OCI-LY3 (cell line): ENCODE results near the gene PPFIA2.

Source experiments
- H2AFZ ChIP-seq: fragments of 200-600, 300-600 bp; shearing (Covaris generic); 2 replicates; pipeline ENCODE4 v1.6.0; 2014; ENCODE audit warnings: antibody characterized with exemption, low read depth, low read length
- H3K27ac ChIP-seq: fragments of 200-600, 300-600 bp; sonication (generic); 2 replicates; pipeline ENCODE4 v1.5.1; 2014; ENCODE audit warnings: mild to moderate bottlenecking, low read length, moderate library complexity, mixed read lengths
- H3K27me3 ChIP-seq: fragments of 200-600, 300-600 bp; sonication (generic); 2 replicates; pipeline ENCODE4 v1.6.1; 2014; ENCODE audit warnings: low read depth, low read length, mixed read lengths
- H3K36me3 ChIP-seq: fragments of 200-600, 300-600 bp; sonication (generic); replicated peaks from 2 replicates; pipeline ENCODE3; 2014; ENCODE audit warnings: low read depth, low read length, mixed read lengths
- H3K4me1 ChIP-seq: fragments of 300-600, 200-600 bp; sonication (generic); 2 replicates; pipeline ENCODE4 v1.6.1; 2014; ENCODE audit warnings: low read length, mixed read lengths
- H3K4me2 ChIP-seq: fragments of 200-600, 300-600 bp; sonication (generic); 2 replicates; pipeline ENCODE4 v1.6.1; 2014; ENCODE audit warnings: low read length, mixed read lengths
- H3K4me3 ChIP-seq: fragments of 300-600, 200-600 bp; sonication (generic); 2 replicates; pipeline ENCODE4 v1.5.1; 2014; ENCODE audit warnings: antibody characterized with exemption, mild to moderate bottlenecking, low read length, moderate library complexity
- H3K79me2 ChIP-seq: fragments of 300-600, 200-600 bp; shearing (Covaris generic); 2 replicates; pipeline ENCODE4 v1.6.1; 2014; ENCODE audit warnings: mild to moderate bottlenecking, low read length, mixed read lengths
- H3K9ac ChIP-seq: fragments of 300-600, 200-600 bp; shearing (Covaris generic); 2 replicates; pipeline ENCODE4 v1.6.0; 2014; ENCODE audit warnings: mild to moderate bottlenecking, low read length, moderate library complexity
- H3K9me3 ChIP-seq: fragments of 200-600, 300-600 bp; shearing (Covaris generic); 2 replicates; pipeline ENCODE4 v1.6.1; 2014; ENCODE audit warnings: low read length, mixed read lengths; ENCODE audit not compliant: insufficient read depth
- H4K20me1 ChIP-seq: fragments of 200-600, 300-600 bp; sonication (generic); 2 replicates; pipeline ENCODE4 v1.6.1; 2016; ENCODE audit warnings: low read length, mixed read lengths; ENCODE audit not compliant: insufficient read depth
- CTCF ChIP-seq: fragments of 200-600, 300-600 bp; sonication (generic); IDR thresholded peaks from 2 replicates; pipeline ENCODE4 v1.5.1; 2014; ENCODE audit warnings: antibody characterized with exemption, low read length, low read depth
- EZH2phosphoT487 ChIP-seq: fragments of 200-600 bp; shearing (Covaris generic); IDR thresholded peaks from 2 replicates; pipeline ENCODE4 v1.6.1; 2018; ENCODE audit warnings: antibody characterized with exemption, mixed run types, low read depth

PPFIA2 gene

DNA sequence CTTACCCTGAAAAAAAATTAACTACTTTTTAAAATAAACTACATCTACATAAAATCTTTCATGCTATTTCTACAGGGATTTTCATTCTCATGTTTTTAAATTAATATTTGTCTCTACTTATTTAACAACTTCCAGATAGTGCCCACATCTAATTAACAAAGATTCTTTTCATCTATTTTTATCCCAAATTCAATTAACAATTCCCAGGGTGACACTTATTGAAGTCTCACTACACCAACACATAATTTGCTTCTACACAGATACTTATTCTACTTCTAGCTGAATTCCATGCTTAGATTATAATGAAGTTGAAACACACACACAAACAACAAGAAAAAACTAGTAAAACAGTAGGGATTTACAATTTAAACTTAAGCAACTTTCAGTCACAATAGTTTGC lies 344.7 kb downstream of the PPFIA2 start:
- Histone ChIP-seq H3K79me2 (no peaks in the 10 kb centered on the region), H3K4me2 (no peak overlapping the region), H3K9ac (no peak overlapping the region), H4K20me1 (no peaks in the 10 kb centered on the region), H3K4me3 (no peak overlapping the region), H3K9me3 (no peaks in the 10 kb centered on the region), H3K4me1 (no peaks in the 10 kb centered on the region), H3K27me3 (no peaks in the 10 kb centered on the region), H3K27ac (no peak overlapping the region), H3K36me3 (no peaks in the 10 kb centered on the region), H2AFZ (no peak overlapping the region)
- no peak for TF ChIP-seq EZH2phosphoT487
- no peak for TF ChIP-seq CTCF

- no peak overlapping the region for H3K4me3 ChIP-seq
These were observed 346.2 kb downstream of the PPFIA2 start for GRCh38 chr12:81412940-81413339.

GRCh38 chr12:81403348-81403747 lies 355.8 kb downstream of the PPFIA2 start:
- Histone ChIP-seq H3K79me2 (no peaks in the 10 kb centered on the region), H3K4me1 (no peaks in the 10 kb centered on the region), H4K20me1 (no peaks in the 10 kb centered on the region), H3K36me3 (no peaks in the 10 kb centered on the region), H3K27ac (no peak overlapping the region), H3K9ac (no peak overlapping the region), H2AFZ (no peak overlapping the region), H3K27me3 (no peaks in the 10 kb centered on the region), H3K9me3 (no peaks in the 10 kb centered on the region), H3K4me2 (no peak overlapping the region), H3K4me3 (no peak overlapping the region)
- TF ChIP-seq CTCF (no peak), EZH2phosphoT487 (no peak)

More at GRCh38 chr12:81412940-81413339, 346.2 kb downstream of the PPFIA2 start:
- no peak overlapping the region for H2AFZ ChIP-seq
- no peaks in the 10 kb centered on the region for H3K27me3 ChIP-seq
- H4K20me1 ChIP-seq, result no peaks in the 10 kb centered on the region
- TF ChIP-seq EZH2phosphoT487 (no peak), CTCF (no peak)
- no peaks in the 10 kb centered on the region for H3K79me2 ChIP-seq
- H3K36me3 ChIP-seq, result no peaks in the 10 kb centered on the region
- H3K27ac ChIP-seq, result no peak overlapping the region
- H3K9me3 ChIP-seq, result no peaks in the 10 kb centered on the region
- no peak overlapping the region for H3K9ac ChIP-seq
- no peak overlapping the region for H3K4me2 ChIP-seq
- H3K4me1 ChIP-seq, result no peaks in the 10 kb centered on the region

GRCh38 chr12:81401241-81401640 lies 357.9 kb downstream of the PPFIA2 start:
- no peak overlapping the region for H3K4me2 ChIP-seq
- H3K4me1 ChIP-seq, result no peaks in the 10 kb centered on the region
- no peak overlapping the region for H3K27ac ChIP-seq
- H3K79me2 ChIP-seq, result no peaks in the 10 kb centered on the region
- H3K4me3 ChIP-seq, result no peak overlapping the region
- no peaks in the 10 kb centered on the region for H3K36me3 ChIP-seq
- no peaks in the 10 kb centered on the region for H3K9me3 ChIP-seq
- H4K20me1 ChIP-seq, result no peaks in the 10 kb centered on the region
- no peak overlapping the region for H3K9ac ChIP-seq
- H3K27me3 ChIP-seq, result no peaks in the 10 kb centered on the region
- TF ChIP-seq CTCF (no peak), EZH2phosphoT487 (no peak)
- H2AFZ ChIP-seq, result no peak overlapping the region
